Testis (tissue), 3 donors: ENCODE results near the gene RAB3C. TPM values are rescaled to one million over a fixed set of nuclear protein-coding genes. Genes with fewer than 3 reads are reported as not detected.

Experiments
- DNase-seq: peaks from one replicate; pipeline ENCODE4 v3.0.0-alpha.2; 2019
- H3K27ac ChIP-seq, 2 donors: fragments of 200-600 bp; sonication (generic); one replicate each; pipeline ENCODE4 v1.5.1; 2019
- H3K27me3 ChIP-seq: fragments of 200-600 bp; sonication (generic); one replicate; pipeline ENCODE4 v1.5.1; 2019
- H3K36me3 ChIP-seq: fragments of 200-600 bp; sonication (generic); one replicate; pipeline ENCODE4 v1.5.1; 2017; ENCODE audit warnings: low read depth; ENCODE audit errors: missing control alignments
- H3K4me1 ChIP-seq: fragments of 200-600 bp; sonication (generic); one replicate; pipeline ENCODE4 v1.5.1; 2019
- H3K4me3 ChIP-seq, 2 donors: fragments of 200-600 bp; sonication (generic); one replicate each; pipeline ENCODE4 v1.5.1; 2017 to 2019
- H3K9me3 ChIP-seq: fragments of 200-600 bp; sonication (generic); one replicate; pipeline ENCODE4 v1.5.1; 2017
- CTCF ChIP-seq, 3 experiments: fragments of 450-650 bp in 2 of 3; fragments of 200-600 bp in 1 of 3; sonication (generic) in 1 of 3; IDR thresholded peaks; one replicate each; pipeline ENCODE4 v1.5.1; 2016 to 2019; ENCODE audit warnings: antibody characterized with exemption in 3 of 3, mild to moderate bottlenecking in 2 of 3, moderate library complexity in 1 of 3
- POLR2A ChIP-seq: fragments of 450-650 bp; IDR thresholded peaks from one replicate; pipeline ENCODE4 v1.6.1; 2017; ENCODE audit warnings: antibody characterized with exemption, mild to moderate bottlenecking, moderate library complexity
- WGBS, 2 donors: methylation state at CpG; one replicate each; pipeline ENCODE4 v1.1.5; 2018; 5-methylcytosine and 5-hydroxymethylcytosine counted together
- intact Hi-C: fragments of 100-400 bp; cut with DNase I; formaldehyde crosslinking; loops from one replicate; pipeline ENCODE4 v1.15.1; 2023; ENCODE audit warnings: low total_unique reads
- polyA plus RNA-seq: library from polyadenylated mRNA; stranded (reverse); fragments of 350-450 nt; fragmentation: Illumina TruSeq; extraction: RNeasy Lipid Tissue Mini Kit (QIAGEN cat#74804); gene quantifications from one replicate; pipeline ENCODE4 v1.2.3, GENCODE V29; 2014; ENCODE audit warnings: low read depth, low replicate concordance; ENCODE audit not compliant: insufficient read depth
- total RNA-seq, 2 donors: library from RNA; depleted of rRNA; stranded (reverse); fragments of >200 nt; gene quantifications; one replicate each; pipeline ENCODE4 v1.2.3, GENCODE V29; 2016

The RAB3C gene
- total and polyA plus RNA-seq, 3 donors from 2014 or later, result 0.47 to 2.5 (median 1.8) TPM

- Histone ChIP-seq H3K27ac (no peak overlapping the region), H3K36me3 (no peaks in the 10 kb centered on the region), H3K4me1 (no peaks in the 10 kb centered on the region), H3K9me3 (no peaks in the 10 kb centered on the region), H3K4me3 (no peak overlapping the region), H3K27me3 (no peaks in the 10 kb centered on the region)
- 86 to 89% methylated on average over 4 of the region's 4 CpGs for WGBS, 2 donors
- TF ChIP-seq CTCF (IDR thresholded peaks at IDR 0.05) (no peak), POLR2A (no peak)
- DNase-seq, result no peak
- intact Hi-C loops, result no loop called here
Observed at GRCh38 chr5:58898006-58898405, 315.1 kb downstream of the RAB3C start.

- intact Hi-C loops, result no loop called here
- no peaks in the 10 kb centered on the region for H3K27me3 ChIP-seq
Observed at GRCh38 chr5:58898538-58898937, 315.7 kb downstream of the RAB3C start.

GRCh38 chr5:58901271-58901670 lies 318.4 kb downstream of the RAB3C start:
- Histone ChIP-seq H3K27me3 (no peaks in the 10 kb centered on the region), H3K4me1 (no peaks in the 10 kb centered on the region), H3K9me3 (no peaks in the 10 kb centered on the region), H3K36me3 (no peaks in the 10 kb centered on the region), H3K4me3 (no peak overlapping the region), H3K27ac (no peak overlapping the region)
- 86 to 88% methylated on average over 11 of the region's 11 CpGs for WGBS, 2 donors
- intact Hi-C loops, result no loop called here
- no peak for DNase-seq
- TF ChIP-seq CTCF (IDR thresholded peaks at IDR 0.05), result no peak
- TF ChIP-seq POLR2A, result no peak

More at GRCh38 chr5:58898538-58898937, 315.7 kb downstream of the RAB3C start:
- no peaks in the 10 kb centered on the region for H3K4me1 ChIP-seq
- H3K27ac ChIP-seq, result no peak overlapping the region
- no peaks in the 10 kb centered on the region for H3K9me3 ChIP-seq
- no peaks in the 10 kb centered on the region for H3K36me3 ChIP-seq
- no peak overlapping the region for H3K4me3 ChIP-seq
- DNase-seq, result no peak
- TF ChIP-seq CTCF (IDR thresholded peaks at IDR 0.05) (no peak), POLR2A (no peak)

GRCh38 chr5:58902305-58902704 lies 319.4 kb downstream of the RAB3C start:
- H3K27ac ChIP-seq, result no peak overlapping the region

More at GRCh38 chr5:58902305-58902704, 319.4 kb downstream of the RAB3C start:
- H3K9me3 ChIP-seq, result no peaks in the 10 kb centered on the region
- no peak overlapping the region for H3K4me3 ChIP-seq
- no peaks in the 10 kb centered on the region for H3K36me3 ChIP-seq
- DNase-seq, result no peak
- no peaks in the 10 kb centered on the region for H3K27me3 ChIP-seq
- intact Hi-C loops, result no loop called here
- no peaks in the 10 kb centered on the region for H3K4me1 ChIP-seq
- TF ChIP-seq POLR2A, result no peak
- no peak for TF ChIP-seq CTCF (IDR thresholded peaks at IDR 0.05)
